Stimulated activated naive CD8-positive, alpha-beta T cell treated with anti-CD3 and anti-CD28 coated beads, Interleukin-15, Interleukin-2, amounts not matched to agents 100 ng/mL and 50 ng/mL, for 24 hours (primary cell): ENCODE results near the gene TIGD7.
"Not testable (repeated sequence)": the region's sequence is repeated elsewhere in the genome, so short reads cannot be mapped to it uniquely, and the experiment has no call there.

ENCODE experiments used
- H3K27ac Mint-ChIP-seq: one replicate; pipeline ENCODE4 v1.8.0; 2021; ENCODE audit warnings: mild to moderate bottlenecking, mixed read lengths
- H3K27me3 Mint-ChIP-seq: one replicate; pipeline ENCODE4 v1.8.0; 2021; ENCODE audit warnings: mixed read lengths
- H3K36me3 Mint-ChIP-seq: one replicate; pipeline ENCODE4 v1.8.0; 2021; ENCODE audit warnings: low read depth, mixed read lengths
- H3K4me1 Mint-ChIP-seq: one replicate; pipeline ENCODE4 v1.8.0; 2021; ENCODE audit warnings: low read depth, mixed read lengths
- H3K4me3 Mint-ChIP-seq: one replicate; pipeline ENCODE4 v1.8.0; 2021; ENCODE audit warnings: mild to moderate bottlenecking, mixed read lengths
- H3K9me3 Mint-ChIP-seq: one replicate; pipeline ENCODE4 v1.8.0; 2021; ENCODE audit warnings: mixed read lengths

The TIGD7 gene

GRCh38 chr16:3295209-3295608, 10.0 kb downstream of the TIGD7 start:
- no peak overlapping the region for H3K27ac Mint-ChIP-seq
- no peaks in the 10 kb centered on the region for H3K4me1 Mint-ChIP-seq
- H3K9me3 Mint-ChIP-seq: peaks cover 64% of the 10 kb centered on the region
- H3K36me3 Mint-ChIP-seq: peaks cover 80% of the 10 kb centered on the region
- no peak overlapping the region for H3K4me3 Mint-ChIP-seq
- no peaks in the 10 kb centered on the region for H3K27me3 Mint-ChIP-seq

- H3K4me3 Mint-ChIP-seq: no peak overlapping the region
- H3K9me3 Mint-ChIP-seq: peaks cover 57% of the 10 kb centered on the region
- peaks cover 86% of the 10 kb centered on the region for H3K36me3 Mint-ChIP-seq
- no peak overlapping the region for H3K27ac Mint-ChIP-seq
- no peaks in the 10 kb centered on the region for H3K27me3 Mint-ChIP-seq
- no peaks in the 10 kb centered on the region for H3K4me1 Mint-ChIP-seq
Observed at GRCh38 chr16:3292604-3293003, 12.6 kb downstream of the TIGD7 start.

- Mint-ChIP-seq H3K36me3 (peaks cover 94% of the 10 kb centered on the region), H3K4me3 (no peak overlapping the region), H3K4me1 (peaks cover 14% of the 10 kb centered on the region), H3K27ac (no peak overlapping the region), H3K9me3 (peaks cover 43% of the 10 kb centered on the region), H3K27me3 (no peaks in the 10 kb centered on the region)
Observed at GRCh38 chr16:3289998-3290673, 15.1 kb downstream of the TIGD7 start.

GRCh38 chr16:3285131-3285530, 20.1 kb downstream of the TIGD7 start:
- Mint-ChIP-seq H3K4me1 (peaks cover 41% of the 10 kb centered on the region), H3K27ac (no peak overlapping the region), H3K4me3 (peak overlapping the region; percentile 93), H3K36me3 (peaks cover 63% of the 10 kb centered on the region), H3K9me3 (peaks cover 9% of the 10 kb centered on the region), H3K27me3 (no peaks in the 10 kb centered on the region)

- Mint-ChIP-seq H3K9me3 (peaks cover 3% of the 10 kb centered on the region), H3K27ac (peak overlapping the region; percentile 98), H3K36me3 (peaks cover 50% of the 10 kb centered on the region), H3K4me1 (peaks cover 41% of the 10 kb centered on the region), H3K27me3 (no peaks in the 10 kb centered on the region), H3K4me3 (peak overlapping the region; percentile 93)
Observed at GRCh38 chr16:3283543-3284447, 21.4 kb downstream of the TIGD7 start.

- Mint-ChIP-seq H3K27ac (peak within 1 kb of the TSS; percentile 98), H3K36me3 (peaks cover 41% of the 10 kb centered on the region), H3K4me3 (peak within 1 kb of the TSS; percentile 93)
Observed at GRCh38 chr16:3282730-3283542, 22.3 kb downstream of the TIGD7 start, which contains the start of gene ZNF263. Gene ZNF263, plus strand, starts transcription at chr16:3283491. Its CDS starts 328 bp downstream, at chr16:3283819.

GRCh38 chr16:3282103-3282729, 23.0 kb downstream of the TIGD7 start:
- peaks cover 34% of the 10 kb centered on the region for H3K36me3 Mint-ChIP-seq
- H3K4me3 Mint-ChIP-seq: peak overlapping the region; percentile 93
- H3K27ac Mint-ChIP-seq: peak overlapping the region; percentile 98
- no peaks in the 10 kb centered on the region for H3K9me3 Mint-ChIP-seq
- H3K4me1 Mint-ChIP-seq: peaks cover 41% of the 10 kb centered on the region
- H3K27me3 Mint-ChIP-seq: no peaks in the 10 kb centered on the region

More at GRCh38 chr16:3282730-3283542, 22.3 kb downstream of the TIGD7 start, which contains the start of gene ZNF263:
- no peaks in the 10 kb centered on the region for H3K9me3 Mint-ChIP-seq
- H3K27me3 Mint-ChIP-seq: no peaks in the 10 kb centered on the region
- H3K4me1 Mint-ChIP-seq: peaks cover 41% of the 10 kb centered on the region

GRCh38 chr16:3281222-3281820, 23.9 kb downstream of the TIGD7 start:
- H3K27me3 Mint-ChIP-seq: no peaks in the 10 kb centered on the region
- H3K4me3 Mint-ChIP-seq: peak overlapping the region; percentile 41
- H3K4me1 Mint-ChIP-seq: peaks cover 39% of the 10 kb centered on the region
- H3K36me3 Mint-ChIP-seq: peaks cover 25% of the 10 kb centered on the region
- no peak overlapping the region for H3K27ac Mint-ChIP-seq
- H3K9me3 Mint-ChIP-seq: no peaks in the 10 kb centered on the region

GRCh38 chr16:3276679-3277078, 28.6 kb downstream of the TIGD7 start:
- H3K36me3 Mint-ChIP-seq: no peaks in the 10 kb centered on the region
- H3K27ac Mint-ChIP-seq: no peak overlapping the region
- H3K4me3 Mint-ChIP-seq: no peak overlapping the region
- peaks cover 5% of the 10 kb centered on the region for H3K4me1 Mint-ChIP-seq
- H3K9me3 Mint-ChIP-seq: no peaks in the 10 kb centered on the region
- H3K27me3 Mint-ChIP-seq: no peaks in the 10 kb centered on the region

GRCh38 chr16:3274947-3275346, 30.3 kb downstream of the TIGD7 start:
- no peak overlapping the region for H3K27ac Mint-ChIP-seq

GRCh38 chr16:3274490-3274889, 30.7 kb downstream of the TIGD7 start:
- H3K27me3 Mint-ChIP-seq: no peaks in the 10 kb centered on the region
- no peaks in the 10 kb centered on the region for H3K4me1 Mint-ChIP-seq
- no peak overlapping the region for H3K27ac Mint-ChIP-seq
- H3K4me3 Mint-ChIP-seq: no peak overlapping the region
- peaks cover 6% of the 10 kb centered on the region for H3K36me3 Mint-ChIP-seq
- H3K9me3 Mint-ChIP-seq: no peaks in the 10 kb centered on the region

More at GRCh38 chr16:3274947-3275346, 30.3 kb downstream of the TIGD7 start:
- Mint-ChIP-seq H3K4me1 (no peaks in the 10 kb centered on the region), H3K36me3 (peaks cover 2% of the 10 kb centered on the region), H3K9me3 (no peaks in the 10 kb centered on the region), H3K4me3 (no peak overlapping the region), H3K27me3 (no peaks in the 10 kb centered on the region)

GRCh38 chr16:3271281-3271680, 33.9 kb downstream of the TIGD7 start:
- peaks cover 30% of the 10 kb centered on the region for H3K36me3 Mint-ChIP-seq
- not testable (repeated sequence) for H3K27me3 Mint-ChIP-seq, H3K4me3 Mint-ChIP-seq, H3K9me3 Mint-ChIP-seq, H3K27ac Mint-ChIP-seq
- H3K4me1 Mint-ChIP-seq: peaks cover 12% of the 10 kb centered on the region

- H3K4me3 Mint-ChIP-seq, H3K9me3 Mint-ChIP-seq, H3K27ac Mint-ChIP-seq, H3K27me3 Mint-ChIP-seq: not testable (repeated sequence)
- H3K36me3 Mint-ChIP-seq: peaks cover 30% of the 10 kb centered on the region
- H3K4me1 Mint-ChIP-seq: peaks cover 14% of the 10 kb centered on the region
Observed at GRCh38 chr16:3270718-3271117, 34.5 kb downstream of the TIGD7 start.

GRCh38 chr16:3268294-3268693, 36.9 kb downstream of the TIGD7 start:
- Mint-ChIP-seq H3K4me3 (no peak overlapping the region), H3K27me3 (no peaks in the 10 kb centered on the region), H3K4me1 (peaks cover 30% of the 10 kb centered on the region), H3K27ac (no peak overlapping the region), H3K36me3 (peaks cover 34% of the 10 kb centered on the region), H3K9me3 (no peaks in the 10 kb centered on the region)
